ENCODE measurements around the gene FBXL12.

DNA sequence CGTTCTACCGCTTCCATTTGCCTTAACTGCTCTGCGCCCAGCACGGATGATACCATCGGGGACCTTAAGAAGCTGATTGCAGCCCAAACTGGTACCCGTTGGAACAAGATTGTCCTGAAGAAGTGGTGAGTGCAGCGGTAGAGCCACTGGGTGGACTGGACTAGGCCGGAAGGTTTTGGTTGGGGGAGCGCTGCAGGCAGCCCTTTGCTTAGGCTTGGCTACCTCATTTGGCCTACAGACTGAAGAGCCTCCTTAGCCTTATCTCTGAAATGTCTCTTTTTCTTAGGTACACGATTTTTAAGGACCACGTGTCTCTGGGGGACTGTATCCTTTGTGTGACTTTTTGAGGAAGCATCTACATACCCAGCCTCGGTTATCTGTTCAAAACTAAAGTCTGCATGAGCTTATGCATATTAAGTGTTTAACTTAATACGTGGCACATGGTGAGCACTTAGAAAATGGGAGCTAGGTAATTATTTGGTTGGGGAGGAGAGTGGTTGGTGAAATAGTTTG is 9.7 kb upstream of the FBXL12 start:
- TF ChIP-seq YY1 (tag by site-specific recombination; IDR thresholded peaks at IDR 0.05) (no peak), ZBTB8A (tag by site-specific recombination; IDR thresholded peaks at IDR 0.05) (no peak), ZNF558 (tag by site-specific recombination; IDR thresholded peaks at IDR 0.05) (no peak), ZNF175 (tag by site-specific recombination; IDR thresholded peaks at IDR 0.05) (no peak), ZNF426 (tag by site-specific recombination; IDR thresholded peaks at IDR 0.05) (no peak), ZNF223 (tag by site-specific recombination; IDR thresholded peaks at IDR 0.05) (no peak), GLI4 (tag by site-specific recombination; IDR thresholded peaks at IDR 0.05) (no peak), SP2 (tag by site-specific recombination; IDR thresholded peaks at IDR 0.05) (no peak), ZNF324 (tag by site-specific recombination; IDR thresholded peaks at IDR 0.05) (no peak)
- TF ChIP-seq, protein P1, sequence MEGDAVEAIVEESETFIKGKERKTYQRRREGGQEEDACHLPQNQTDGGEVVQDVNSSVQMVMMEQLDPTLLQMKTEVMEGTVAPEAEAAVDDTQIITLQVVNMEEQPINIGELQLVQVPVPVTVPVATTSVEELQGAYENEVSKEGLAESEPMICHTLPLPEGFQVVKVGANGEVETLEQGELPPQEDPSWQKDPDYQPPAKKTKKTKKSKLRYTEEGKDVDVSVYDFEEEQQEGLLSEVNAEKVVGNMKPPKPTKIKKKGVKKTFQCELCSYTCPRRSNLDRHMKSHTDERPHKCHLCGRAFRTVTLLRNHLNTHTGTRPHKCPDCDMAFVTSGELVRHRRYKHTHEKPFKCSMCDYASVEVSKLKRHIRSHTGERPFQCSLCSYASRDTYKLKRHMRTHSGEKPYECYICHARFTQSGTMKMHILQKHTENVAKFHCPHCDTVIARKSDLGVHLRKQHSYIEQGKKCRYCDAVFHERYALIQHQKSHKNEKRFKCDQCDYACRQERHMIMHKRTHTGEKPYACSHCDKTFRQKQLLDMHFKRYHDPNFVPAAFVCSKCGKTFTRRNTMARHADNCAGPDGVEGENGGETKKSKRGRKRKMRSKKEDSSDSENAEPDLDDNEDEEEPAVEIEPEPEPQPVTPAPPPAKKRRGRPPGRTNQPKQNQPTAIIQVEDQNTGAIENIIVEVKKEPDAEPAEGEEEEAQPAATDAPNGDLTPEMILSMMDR (tag by site-specific recombination; IDR thresholded peaks at IDR 0.05), result no peak
- TF ChIP-seq, protein P2, sequence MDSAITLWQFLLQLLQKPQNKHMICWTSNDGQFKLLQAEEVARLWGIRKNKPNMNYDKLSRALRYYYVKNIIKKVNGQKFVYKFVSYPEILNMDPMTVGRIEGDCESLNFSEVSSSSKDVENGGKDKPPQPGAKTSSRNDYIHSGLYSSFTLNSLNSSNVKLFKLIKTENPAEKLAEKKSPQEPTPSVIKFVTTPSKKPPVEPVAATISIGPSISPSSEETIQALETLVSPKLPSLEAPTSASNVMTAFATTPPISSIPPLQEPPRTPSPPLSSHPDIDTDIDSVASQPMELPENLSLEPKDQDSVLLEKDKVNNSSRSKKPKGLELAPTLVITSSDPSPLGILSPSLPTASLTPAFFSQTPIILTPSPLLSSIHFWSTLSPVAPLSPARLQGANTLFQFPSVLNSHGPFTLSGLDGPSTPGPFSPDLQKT (IDR thresholded peaks at IDR 0.05; ENCODE audit: borderline replicate concordance, low read depth, low read length), result no peak
- TF ChIP-seq, protein P3, sequence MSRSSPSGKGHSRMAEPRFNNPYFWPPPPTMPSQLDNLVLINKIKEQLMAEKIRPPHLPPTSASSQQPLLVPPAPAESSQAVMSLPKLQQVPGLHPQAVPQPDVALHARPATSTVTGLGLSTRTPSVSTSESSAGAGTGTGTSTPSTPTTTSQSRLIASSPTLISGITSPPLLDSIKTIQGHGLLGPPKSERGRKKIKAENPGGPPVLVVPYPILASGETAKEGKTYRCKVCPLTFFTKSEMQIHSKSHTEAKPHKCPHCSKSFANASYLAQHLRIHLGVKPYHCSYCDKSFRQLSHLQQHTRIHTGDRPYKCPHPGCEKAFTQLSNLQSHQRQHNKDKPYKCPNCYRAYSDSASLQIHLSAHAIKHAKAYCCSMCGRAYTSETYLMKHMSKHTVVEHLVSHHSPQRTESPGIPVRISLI (tag by site-specific recombination; IDR thresholded peaks at IDR 0.05), result no peak
- TF ChIP-seq, protein P4, sequence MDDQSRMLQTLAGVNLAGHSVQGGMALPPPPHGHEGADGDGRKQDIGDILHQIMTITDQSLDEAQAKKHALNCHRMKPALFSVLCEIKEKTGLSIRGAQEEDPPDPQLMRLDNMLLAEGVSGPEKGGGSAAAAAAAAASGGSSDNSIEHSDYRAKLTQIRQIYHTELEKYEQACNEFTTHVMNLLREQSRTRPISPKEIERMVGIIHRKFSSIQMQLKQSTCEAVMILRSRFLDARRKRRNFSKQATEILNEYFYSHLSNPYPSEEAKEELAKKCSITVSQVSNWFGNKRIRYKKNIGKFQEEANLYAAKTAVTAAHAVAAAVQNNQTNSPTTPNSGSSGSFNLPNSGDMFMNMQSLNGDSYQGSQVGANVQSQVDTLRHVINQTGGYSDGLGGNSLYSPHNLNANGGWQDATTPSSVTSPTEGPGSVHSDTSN (CRISPR knock-in tag; IDR thresholded peaks at IDR 0.05), result no peak
